BLaER1 (cell line): Measurements from ENCODE around the gene KERA.

Source experiments
- H3K27ac ChIP-seq: shearing (Covaris generic); formaldehyde crosslinking; 2 replicates; pipeline ENCODE4 v1.8.1; 2022
- H3K27me3 ChIP-seq: shearing (Covaris generic); formaldehyde crosslinking; 2 replicates; pipeline ENCODE4 v1.8.1; 2022
- H3K36me3 ChIP-seq: shearing (Covaris generic); formaldehyde crosslinking; 2 replicates; pipeline ENCODE4 v1.8.1; 2022
- H3K4me1 ChIP-seq: shearing (Covaris generic); formaldehyde crosslinking; 2 replicates; pipeline ENCODE4 v1.8.1; 2022
- H3K4me2 ChIP-seq: shearing (Covaris generic); formaldehyde crosslinking; 2 replicates; pipeline ENCODE4 v1.8.1; 2022
- H3K4me3 ChIP-seq: shearing (Covaris generic); formaldehyde crosslinking; 2 replicates; pipeline ENCODE4 v1.8.1; 2022
- H3K9ac ChIP-seq: shearing (Covaris generic); formaldehyde crosslinking; 2 replicates; pipeline ENCODE4 v1.8.1; 2022
- H3K9me3 ChIP-seq: shearing (Covaris generic); formaldehyde crosslinking; 2 replicates; pipeline ENCODE4 v1.8.1; 2022
- H4K20me1 ChIP-seq: shearing (Covaris generic); formaldehyde crosslinking; 2 replicates; pipeline ENCODE4 v1.8.1; 2022
- Cebpa-rat ChIP-seq: shearing (Covaris generic); IDR thresholded peaks from 2 replicates; pipeline ENCODE4 v1.8.1; 2022

Gene KERA

DNA sequence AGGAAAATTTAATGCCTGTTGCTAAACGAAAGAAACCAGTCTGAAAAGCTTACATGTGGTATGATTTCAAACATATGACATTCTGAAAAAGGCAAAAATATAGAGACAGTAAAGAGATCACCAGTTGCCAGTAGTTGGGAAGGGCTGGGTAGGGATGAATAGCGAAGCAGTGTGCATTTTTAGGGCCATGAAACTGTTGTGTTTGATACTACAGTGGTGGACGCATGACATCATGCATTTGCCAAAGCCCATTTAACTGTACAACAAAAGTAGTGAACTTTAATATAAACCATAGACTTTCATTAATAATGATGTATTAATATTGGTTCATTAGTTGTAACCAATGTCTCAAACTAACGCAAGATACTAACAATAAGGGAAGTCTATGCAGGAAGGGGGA lies 38.4 kb downstream of the KERA start:
- H3K36me3 ChIP-seq, result no peaks in the 10 kb centered on the region
- H3K9me3 ChIP-seq, result no peaks in the 10 kb centered on the region
- no peak overlapping the region for H3K4me3 ChIP-seq
- no peak overlapping the region for H3K4me2 ChIP-seq
- TF ChIP-seq Cebpa-rat, result no peak
- H3K27me3 ChIP-seq, result no peaks in the 10 kb centered on the region
- H3K27ac ChIP-seq, result no peak overlapping the region
- H3K9ac ChIP-seq, result no peak overlapping the region
- H4K20me1 ChIP-seq, result no peaks in the 10 kb centered on the region
- no peaks in the 10 kb centered on the region for H3K4me1 ChIP-seq

DNA sequence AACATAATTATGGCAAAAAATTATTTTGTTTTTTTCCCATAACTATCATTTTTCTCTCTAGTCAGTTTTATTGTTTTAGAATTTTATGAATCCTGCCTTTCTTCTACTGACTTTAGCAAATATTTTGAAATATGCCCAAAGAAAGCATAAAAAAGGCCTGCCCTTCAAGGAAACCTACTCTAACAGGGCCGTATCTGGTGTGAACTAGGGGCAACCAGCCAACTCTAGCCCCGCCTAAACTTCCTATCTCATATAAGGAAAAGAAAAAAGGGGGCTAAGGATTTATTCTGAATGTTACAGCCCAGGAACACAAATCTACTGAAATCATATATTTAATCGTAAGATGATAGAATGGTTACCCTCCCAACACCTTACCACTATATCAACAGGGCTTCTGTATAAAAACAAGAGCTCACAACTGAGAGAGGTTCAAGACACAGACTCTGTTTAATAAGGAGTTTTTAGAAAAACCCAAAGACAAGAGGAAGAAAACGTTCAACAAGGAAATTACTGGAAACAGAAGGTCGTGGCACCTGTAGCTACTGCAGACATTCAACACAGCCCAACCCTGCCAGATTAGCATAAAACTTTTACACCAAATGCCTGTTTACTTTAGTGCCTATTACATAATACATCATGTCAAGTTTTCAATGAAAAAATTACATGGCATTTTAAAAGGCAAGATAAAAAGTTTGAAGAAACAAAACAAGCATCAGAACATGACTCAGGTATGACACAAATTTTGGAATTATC lies 40.1 kb downstream of the KERA start:
- H3K36me3 ChIP-seq, result no peaks in the 10 kb centered on the region
- no peak overlapping the region for H3K9ac ChIP-seq
- H3K4me2 ChIP-seq, result no peak overlapping the region
- no peaks in the 10 kb centered on the region for H4K20me1 ChIP-seq
- no peaks in the 10 kb centered on the region for H3K9me3 ChIP-seq
- H3K27me3 ChIP-seq, result no peaks in the 10 kb centered on the region
- no peak for TF ChIP-seq Cebpa-rat
- H3K4me3 ChIP-seq, result no peak overlapping the region
- H3K27ac ChIP-seq, result no peak overlapping the region
- no peaks in the 10 kb centered on the region for H3K4me1 ChIP-seq

DNA sequence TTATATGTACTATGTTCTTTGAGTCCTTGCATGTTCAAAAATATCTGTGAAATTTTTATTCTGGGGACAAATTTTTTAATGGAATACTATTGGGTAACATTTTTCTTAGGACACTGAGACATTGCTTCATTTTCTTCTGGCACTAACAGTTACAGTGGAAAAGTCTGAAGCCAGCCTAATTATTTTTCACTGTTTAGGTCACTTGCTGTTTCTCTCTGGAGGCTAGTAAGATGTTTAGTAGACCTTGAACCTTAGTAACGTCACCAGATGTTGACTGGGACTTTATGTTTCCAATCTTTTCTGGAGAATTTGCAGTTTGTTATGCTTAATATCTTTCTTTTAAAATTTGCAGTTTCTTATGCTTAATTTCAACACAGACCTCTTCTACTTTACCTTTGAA lies 40.8 kb downstream of the KERA start:
- Histone ChIP-seq H4K20me1 (no peaks in the 10 kb centered on the region), H3K36me3 (no peaks in the 10 kb centered on the region), H3K4me1 (no peaks in the 10 kb centered on the region), H3K9ac (no peak overlapping the region), H3K9me3 (no peaks in the 10 kb centered on the region), H3K27ac (no peak overlapping the region), H3K4me3 (no peak overlapping the region), H3K27me3 (no peaks in the 10 kb centered on the region), H3K4me2 (no peak overlapping the region)
- no peak for TF ChIP-seq Cebpa-rat

DNA sequence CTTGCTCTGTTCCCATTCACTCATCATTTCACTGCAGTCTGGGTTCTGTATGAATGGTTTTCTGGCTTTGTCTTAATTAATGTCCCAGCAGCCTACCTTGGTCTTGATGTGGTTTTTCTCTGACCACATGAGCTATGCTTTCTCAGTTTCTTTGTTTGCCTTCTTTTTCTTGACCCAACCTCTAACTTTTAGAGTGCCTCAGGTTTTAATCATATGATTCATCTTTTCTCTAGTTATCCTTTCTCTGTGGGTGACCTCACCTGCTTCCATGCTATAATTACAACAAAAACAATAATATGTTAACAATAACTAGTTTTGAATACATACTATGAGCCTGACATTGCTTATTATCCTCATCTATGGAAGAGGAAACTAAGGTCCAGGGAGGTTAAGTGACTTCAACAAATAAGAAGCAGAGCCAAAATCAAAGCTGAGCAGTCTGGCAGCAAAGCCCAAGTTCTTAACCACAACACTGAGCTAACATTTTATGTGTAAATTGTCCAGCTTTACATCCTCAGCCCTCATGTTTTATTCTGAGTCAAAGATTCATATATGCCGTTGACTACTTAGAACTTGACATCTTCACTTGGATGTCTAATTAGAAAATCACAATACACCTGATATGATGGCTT lies 48.4 kb downstream of the KERA start:
- Histone ChIP-seq H3K27ac (no peak overlapping the region), H3K36me3 (no peaks in the 10 kb centered on the region), H3K4me3 (no peak overlapping the region), H3K9ac (no peak overlapping the region), H3K27me3 (no peaks in the 10 kb centered on the region), H3K9me3 (no peaks in the 10 kb centered on the region), H3K4me2 (no peak overlapping the region), H4K20me1 (no peaks in the 10 kb centered on the region), H3K4me1 (no peaks in the 10 kb centered on the region)
- no peak for TF ChIP-seq Cebpa-rat

DNA sequence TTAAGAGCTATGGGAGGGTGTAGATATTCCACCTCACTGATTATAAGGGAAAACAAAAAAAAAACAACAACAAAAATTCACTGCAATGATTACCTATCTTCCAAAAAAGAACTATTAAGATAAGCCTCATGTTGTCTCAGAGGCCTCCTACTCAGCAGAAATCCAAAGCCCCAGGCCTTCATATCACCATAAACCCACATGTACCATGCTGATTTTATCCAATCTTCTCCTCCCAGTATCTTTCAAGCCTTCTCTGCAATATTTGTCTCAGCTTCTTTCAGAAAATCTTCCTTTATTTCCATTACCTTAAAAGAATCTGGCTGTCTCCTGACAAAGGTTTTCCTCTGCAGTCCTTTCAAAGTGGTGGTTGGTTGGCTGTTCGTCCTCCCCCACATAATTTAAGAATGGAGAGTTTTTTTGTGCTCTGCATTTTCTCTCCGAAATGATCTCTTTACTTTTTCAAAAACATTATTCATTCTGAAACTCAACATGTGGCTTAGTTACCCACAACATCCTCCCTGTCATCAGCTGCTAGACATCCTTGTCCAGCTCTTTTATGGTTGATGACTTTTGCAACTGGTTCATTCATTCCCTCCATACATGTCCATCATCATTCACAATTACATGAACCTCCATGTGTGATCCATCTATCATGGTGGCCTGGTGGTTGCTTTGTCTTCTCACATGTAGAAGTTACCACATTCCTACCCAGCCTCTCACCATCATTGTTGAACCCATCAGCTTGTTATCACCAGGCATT lies 50.1 kb downstream of the KERA start:
- no peak overlapping the region for H3K27ac ChIP-seq
- no peak for TF ChIP-seq Cebpa-rat

DNA sequence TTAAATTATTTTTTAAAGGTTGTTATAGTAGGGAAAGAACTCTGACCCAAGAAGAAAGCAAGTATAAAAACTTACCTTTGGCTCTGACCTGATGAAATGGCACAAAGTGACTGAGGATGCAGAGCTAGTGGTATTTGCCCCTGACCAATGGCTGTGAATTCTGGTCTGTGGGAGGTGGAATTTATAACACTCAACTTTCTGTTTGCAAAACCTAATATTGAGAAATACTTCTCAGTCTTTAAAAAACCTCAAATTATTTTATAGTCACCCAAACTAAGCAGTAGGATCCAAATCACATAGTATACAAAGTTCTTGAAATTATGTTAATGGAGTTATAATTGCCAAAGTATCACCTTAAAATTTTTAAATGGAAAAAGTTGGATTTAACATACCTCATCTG lies 53.0 kb downstream of the KERA start, which contains the start of gene EPYC:
EPYC (minus strand) TSS at position 101 of the 400 bp plus-strand sequence. CDS start 2,407 bp downstream, outside the sequence.
- Histone ChIP-seq H3K4me1 (no peaks in the 10 kb centered on the region), H3K27me3 (no peaks in the 10 kb centered on the region), H4K20me1 (no peaks in the 10 kb centered on the region), H3K4me3 (no peak within 1 kb of the TSS), H3K4me2 (no peak within 1 kb of the TSS), H3K9ac (no peak within 1 kb of the TSS), H3K9me3 (no peaks in the 10 kb centered on the region), H3K36me3 (no peaks in the 10 kb centered on the region), H3K27ac (no peak within 1 kb of the TSS)
- no peak for TF ChIP-seq Cebpa-rat

More for the DNA sequence above, 50.1 kb downstream of the KERA start:
- Histone ChIP-seq H4K20me1 (no peaks in the 10 kb centered on the region), H3K9me3 (no peaks in the 10 kb centered on the region), H3K36me3 (no peaks in the 10 kb centered on the region), H3K27me3 (no peaks in the 10 kb centered on the region), H3K9ac (no peak overlapping the region), H3K4me2 (no peak overlapping the region), H3K4me3 (no peak overlapping the region), H3K4me1 (no peaks in the 10 kb centered on the region)

DNA sequence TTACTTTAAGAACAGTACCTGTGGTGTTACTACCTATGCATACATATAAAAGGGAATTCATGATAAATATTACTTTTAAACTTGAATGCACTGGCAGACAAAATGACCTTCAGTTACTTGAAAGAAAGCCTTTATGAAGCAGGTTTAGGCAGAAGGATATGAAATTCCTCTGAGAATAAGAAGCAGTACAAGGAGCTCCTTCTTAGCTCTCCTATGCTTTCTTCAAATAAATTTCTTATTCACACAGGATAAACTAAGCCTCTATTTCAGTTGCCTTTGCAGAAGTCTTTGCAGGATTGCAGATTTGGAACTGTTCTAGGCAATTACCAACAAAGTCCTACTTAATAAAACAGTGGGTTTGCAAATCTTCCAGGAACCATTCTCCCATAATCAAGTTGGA lies 54.1 kb downstream of the KERA start:
- no peak overlapping the region for H3K4me3 ChIP-seq
- no peaks in the 10 kb centered on the region for H3K4me1 ChIP-seq
- H3K9me3 ChIP-seq, result no peaks in the 10 kb centered on the region
- no peak overlapping the region for H3K27ac ChIP-seq
- H3K36me3 ChIP-seq, result no peaks in the 10 kb centered on the region
- no peaks in the 10 kb centered on the region for H4K20me1 ChIP-seq
- H3K27me3 ChIP-seq, result no peaks in the 10 kb centered on the region
- H3K9ac ChIP-seq, result no peak overlapping the region
- no peak overlapping the region for H3K4me2 ChIP-seq
- TF ChIP-seq Cebpa-rat, result no peak

DNA sequence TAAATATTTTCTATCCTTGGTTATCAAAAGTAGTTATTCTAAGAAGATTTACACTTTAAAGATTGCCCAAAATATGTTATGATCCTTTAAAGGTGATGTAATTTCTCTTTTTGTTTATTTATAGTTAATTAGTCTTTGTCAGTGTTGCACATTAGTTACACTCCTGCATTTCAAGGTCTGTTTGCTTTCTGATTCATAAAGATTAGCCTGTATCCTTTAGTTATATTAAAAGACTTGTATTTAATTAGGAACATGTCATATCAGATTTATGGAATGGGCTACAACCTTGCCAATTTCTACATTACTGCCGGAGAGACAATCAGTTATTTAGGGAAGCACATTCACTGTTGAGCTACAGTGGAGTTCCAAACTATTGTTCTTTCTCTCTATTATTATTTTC lies 56.5 kb downstream of the KERA start:
- Histone ChIP-seq H3K4me2 (no peak overlapping the region), H3K27ac (no peak overlapping the region), H3K9ac (no peak overlapping the region), H3K4me3 (no peak overlapping the region), H4K20me1 (no peaks in the 10 kb centered on the region), H3K36me3 (no peaks in the 10 kb centered on the region), H3K9me3 (no peaks in the 10 kb centered on the region), H3K4me1 (no peaks in the 10 kb centered on the region), H3K27me3 (no peaks in the 10 kb centered on the region)
- no peak for TF ChIP-seq Cebpa-rat
